Measurements from ENCODE around the gene ZNF526.
A peak's percentile ranks its signal among the peaks of the same experiment; 100 is the strongest.

Gene ZNF526

DNA sequence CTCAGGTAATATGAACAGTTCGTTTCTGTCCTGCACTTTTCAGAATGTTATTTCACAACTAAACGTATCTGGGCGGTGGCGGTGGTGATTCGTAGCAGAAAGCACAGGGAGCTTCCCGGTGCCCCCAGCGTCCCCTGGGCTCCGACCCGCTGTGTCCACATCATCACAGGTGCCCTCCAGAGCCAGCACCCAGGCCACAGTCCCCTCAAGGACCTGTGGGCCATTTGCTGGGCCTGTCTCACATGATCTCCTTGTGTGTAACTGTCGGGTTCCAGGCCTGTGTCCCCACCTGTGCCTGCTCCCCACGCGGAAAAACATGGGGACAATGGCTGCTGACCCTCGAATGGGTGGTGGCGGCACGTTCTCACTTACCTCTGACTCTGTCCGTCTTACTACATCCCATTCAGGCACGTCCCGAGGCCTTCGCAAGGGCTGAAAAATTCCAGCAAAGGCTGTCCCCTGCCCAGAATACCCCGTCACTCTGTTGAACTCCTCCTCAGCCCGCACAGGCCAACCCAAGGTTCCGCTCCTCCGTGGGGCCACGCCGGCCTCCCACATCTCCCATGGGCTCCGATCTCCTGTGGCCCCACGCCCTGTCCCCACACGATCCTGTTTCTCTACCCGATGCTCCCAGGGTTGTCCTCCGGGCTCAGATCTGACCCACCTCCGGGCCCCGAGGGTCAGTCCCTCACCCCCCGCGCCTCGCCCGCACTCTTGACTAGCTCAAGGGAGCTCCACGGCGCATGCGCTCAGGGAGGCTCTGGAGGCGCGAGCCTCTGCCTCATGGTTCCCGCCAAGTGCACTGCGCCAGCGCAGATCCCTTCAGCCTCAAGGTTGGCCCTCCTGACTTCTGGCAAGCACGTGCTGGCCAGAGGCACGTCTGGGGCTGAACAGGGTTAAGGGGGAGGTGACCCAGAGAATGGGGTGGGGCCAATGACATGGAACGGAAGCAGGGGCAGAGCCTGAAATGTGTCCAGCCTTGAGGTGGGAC, 23.8 kb upstream of the ZNF526 start:
- peaks cover 36 to 38% of the 10 kb centered on the region in 2 donors for H3K36me3 ChIP-seq (replicated peaks in 1 of 2; ENCODE audit: control insufficient read depth in 2 of 2, insufficient read depth in 2 of 2, low read length in 2 of 2)
- peak overlapping the region; percentile 8 for H3K14ac ChIP-seq (ENCODE audit: low read length)
- H3K4me2 ChIP-seq (ENCODE audit: insufficient read depth, low read length, poor library complexity, severe bottlenecking), result no peak overlapping the region
- no peak overlapping the region for H3K18ac ChIP-seq (ENCODE audit: low read length)
- H4K8ac ChIP-seq (ENCODE audit: low read depth, low read length), result no peak overlapping the region
- peak overlapping the region; percentile 43 for H2AK5ac ChIP-seq (ENCODE audit: low read depth, low read length)
- no peak overlapping the region for H2BK15ac ChIP-seq (ENCODE audit: low read length)
- H3K23ac ChIP-seq (ENCODE audit: low read depth, low read length, poor library complexity), result peak overlapping the region; percentile 85
- no peak overlapping the region for H2BK120ac ChIP-seq (ENCODE audit: low read depth, low read length)
- no peak overlapping the region for H2AFZ ChIP-seq (ENCODE audit: low read length)
- peaks cover 9% of the 10 kb centered on the region for H3K79me1 ChIP-seq (ENCODE audit: low read depth, low read length)
- H2BK12ac ChIP-seq (ENCODE audit: low read length), result no peak overlapping the region
- no peak overlapping the region for H3K27ac ChIP-seq (replicated peaks; ENCODE audit: low read length)
- no peak overlapping the region for H4K91ac ChIP-seq (ENCODE audit: low read depth, low read length, poor library complexity)
- peaks cover 0 to 13% (median 0%) of the 10 kb centered on the region in 3 experiments for H3K27me3 ChIP-seq (ENCODE audit: control insufficient read depth in 3 of 3, insufficient read depth in 3 of 3, low read depth in 1 of 3, low read length in 3 of 3)
- no peak overlapping the region for H3K9ac ChIP-seq (ENCODE audit: low read depth, low read length, poor library complexity)
- H3K4ac ChIP-seq (ENCODE audit: low read length), result no peak overlapping the region
- H2BK5ac ChIP-seq (ENCODE audit: low read length), result no peak overlapping the region
- no peaks in the 10 kb centered on the region for H3K4me1 ChIP-seq (ENCODE audit: control insufficient read depth in 2 of 2, insufficient read depth in 1 of 2, low read depth in 1 of 2, low read length in 2 of 2)
- no CpG with 5 or more reads among the region's 47 CpGs for WGBS, 2 donors (ENCODE audit: extremely low coverage in 2 of 2, insufficient read length in 2 of 2, insufficient replicate concordance in 1 of 2)
- H3K4me3 ChIP-seq (ENCODE audit: low read length in 2 of 2), result no peak overlapping the region
- no peak for DNase-seq (ENCODE audit: low spot score)
- peaks cover 2 to 5% of the 10 kb centered on the region in 2 donors for H3K9me3 ChIP-seq (replicated peaks in 1 of 2; ENCODE audit: control insufficient read depth in 2 of 2, insufficient read depth in 1 of 2, low read depth in 1 of 2, low read length in 2 of 2)

DNA sequence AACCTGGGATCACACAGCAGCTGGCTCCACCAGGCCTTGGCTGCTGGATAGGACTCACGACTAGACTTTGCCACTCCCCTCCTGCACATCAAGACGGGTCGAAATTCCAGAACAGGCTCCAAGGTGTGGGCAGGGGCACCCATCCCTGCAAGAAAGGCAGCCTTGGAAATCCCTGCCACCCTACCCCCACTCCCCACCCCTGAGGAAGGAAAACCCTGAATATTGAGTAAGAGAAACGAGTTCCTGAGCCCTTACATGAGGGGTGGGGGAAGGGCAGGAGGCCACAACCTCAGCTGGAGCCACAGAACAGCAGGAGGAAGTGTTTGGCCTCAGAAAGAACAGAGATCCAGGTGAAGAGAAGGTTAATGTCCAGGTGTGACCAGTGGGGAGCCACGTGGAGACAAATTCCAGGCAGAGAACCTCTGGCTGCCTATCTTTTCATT, 22.7 kb upstream of the ZNF526 start:
- Histone ChIP-seq H3K4ac (ENCODE audit: low read length) (no peak overlapping the region), H3K4me1 (ENCODE audit: control insufficient read depth in 2 of 2, insufficient read depth in 1 of 2, low read depth in 1 of 2, low read length in 2 of 2) (no peaks in the 10 kb centered on the region), H3K14ac (ENCODE audit: low read length) (no peak overlapping the region), H3K9me3 (replicated peaks in 1 of 2; ENCODE audit: control insufficient read depth in 2 of 2, insufficient read depth in 1 of 2, low read depth in 1 of 2, low read length in 2 of 2) (peaks cover 2 to 5% of the 10 kb centered on the region in 2 donors), H2AFZ (ENCODE audit: low read length) (no peak overlapping the region), H3K27me3 (ENCODE audit: control insufficient read depth in 3 of 3, insufficient read depth in 3 of 3, low read depth in 1 of 3, low read length in 3 of 3) (peaks cover 0 to 3% (median 0%) of the 10 kb centered on the region in 3 experiments), H3K9ac (ENCODE audit: low read depth, low read length, poor library complexity) (no peak overlapping the region), H4K8ac (ENCODE audit: low read depth, low read length) (no peak overlapping the region), H3K18ac (ENCODE audit: low read length) (no peak overlapping the region), H3K4me2 (ENCODE audit: insufficient read depth, low read length, poor library complexity, severe bottlenecking) (no peak overlapping the region), H4K91ac (ENCODE audit: low read depth, low read length, poor library complexity) (no peak overlapping the region), H2BK120ac (ENCODE audit: low read depth, low read length) (no peak overlapping the region), H2BK15ac (ENCODE audit: low read length) (no peak overlapping the region), H2BK5ac (ENCODE audit: low read length) (no peak overlapping the region), H3K79me1 (ENCODE audit: low read depth, low read length) (peaks cover 9% of the 10 kb centered on the region), H3K4me3 (ENCODE audit: low read length in 2 of 2) (no peak overlapping the region), H2BK12ac (ENCODE audit: low read length) (no peak overlapping the region), H3K23ac (ENCODE audit: low read depth, low read length, poor library complexity) (no peak overlapping the region), H3K36me3 (replicated peaks in 1 of 2; ENCODE audit: control insufficient read depth in 2 of 2, insufficient read depth in 2 of 2, low read length in 2 of 2) (peaks cover 45 to 47% of the 10 kb centered on the region in 2 donors), H3K27ac (replicated peaks; ENCODE audit: low read length) (no peak overlapping the region), H2AK5ac (ENCODE audit: low read depth, low read length) (no peak overlapping the region)
- no CpG with 5 or more reads among the region's 5 CpGs for WGBS, 2 donors (ENCODE audit: extremely low coverage in 2 of 2, insufficient read length in 2 of 2, insufficient replicate concordance in 1 of 2)
- DNase-seq (ENCODE audit: low spot score), result no peak

DNA sequence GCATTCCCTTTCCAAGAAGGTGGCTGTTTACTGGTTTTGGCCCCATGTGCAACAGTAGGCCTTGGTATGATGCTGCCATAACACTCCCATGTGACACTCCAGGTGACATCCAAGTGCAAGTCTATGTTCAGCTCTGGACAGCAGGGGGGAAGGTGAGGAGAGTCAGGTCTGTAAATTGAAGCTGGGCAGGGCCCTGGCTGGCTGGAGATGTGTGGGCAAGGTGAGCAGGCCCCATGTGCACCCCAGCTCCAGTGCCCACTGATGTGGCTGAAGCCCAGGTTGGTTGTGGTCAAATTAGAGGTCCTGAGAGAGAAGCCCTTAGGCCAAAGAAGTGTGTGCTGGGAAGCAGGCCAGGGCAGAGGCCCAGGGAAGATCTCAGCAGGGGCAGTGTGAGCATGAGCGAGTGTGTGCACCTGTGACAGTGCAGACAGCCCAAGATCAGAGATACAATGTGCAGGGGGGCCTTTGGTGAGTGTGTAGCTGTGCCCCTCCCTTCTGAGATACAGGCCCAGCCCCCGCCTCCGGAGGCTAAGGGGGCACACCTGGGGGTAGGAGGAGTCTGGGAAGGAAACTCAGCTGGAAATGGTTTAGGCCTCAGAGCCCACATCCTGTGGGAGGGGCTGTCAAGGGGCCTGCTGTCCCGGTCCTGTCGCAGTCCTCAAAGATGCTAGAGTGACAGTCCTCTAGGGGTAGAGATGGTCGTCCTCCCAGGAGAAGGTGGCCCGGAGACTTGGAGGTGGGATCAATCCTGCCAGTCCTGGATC, 21.3 kb upstream of the ZNF526 start:
- peaks cover 57 to 60% of the 10 kb centered on the region in 2 donors for H3K36me3 ChIP-seq (replicated peaks in 1 of 2; ENCODE audit: control insufficient read depth in 2 of 2, insufficient read depth in 2 of 2, low read length in 2 of 2)
- no peak overlapping the region for H2BK15ac ChIP-seq (ENCODE audit: low read length)
- H2BK120ac ChIP-seq (ENCODE audit: low read depth, low read length), result no peak overlapping the region
- DNase-seq (ENCODE audit: low spot score), result no peak
- no peaks in the 10 kb centered on the region for H3K4me1 ChIP-seq (ENCODE audit: control insufficient read depth in 2 of 2, insufficient read depth in 1 of 2, low read depth in 1 of 2, low read length in 2 of 2)
- H4K91ac ChIP-seq (ENCODE audit: low read depth, low read length, poor library complexity), result no peak overlapping the region
- peak overlapping the region; percentile 31 for H3K23ac ChIP-seq (ENCODE audit: low read depth, low read length, poor library complexity)
- no peak overlapping the region for H2BK5ac ChIP-seq (ENCODE audit: low read length)
- H3K9me3 ChIP-seq (replicated peaks in 1 of 2; ENCODE audit: control insufficient read depth in 2 of 2, insufficient read depth in 1 of 2, low read depth in 1 of 2, low read length in 2 of 2), result no peaks in the 10 kb centered on the region
- H2BK12ac ChIP-seq (ENCODE audit: low read length), result no peak overlapping the region
- no peak overlapping the region for H2AFZ ChIP-seq (ENCODE audit: low read length)
- no peaks in the 10 kb centered on the region for H3K27me3 ChIP-seq (ENCODE audit: control insufficient read depth in 3 of 3, insufficient read depth in 3 of 3, low read depth in 1 of 3, low read length in 3 of 3)
- no peak overlapping the region for H3K4ac ChIP-seq (ENCODE audit: low read length)
- no peak overlapping the region for H3K14ac ChIP-seq (ENCODE audit: low read length)
- no peak overlapping the region for H4K8ac ChIP-seq (ENCODE audit: low read depth, low read length)
- H3K4me3 ChIP-seq (ENCODE audit: low read length in 2 of 2), result no peak overlapping the region
- no peak overlapping the region for H3K18ac ChIP-seq (ENCODE audit: low read length)
- no peak overlapping the region for H3K9ac ChIP-seq (ENCODE audit: low read depth, low read length, poor library complexity)
- no peak overlapping the region for H3K4me2 ChIP-seq (ENCODE audit: insufficient read depth, low read length, poor library complexity, severe bottlenecking)
- H3K27ac ChIP-seq (replicated peaks; ENCODE audit: low read length), result no peak overlapping the region
- no peak overlapping the region for H2AK5ac ChIP-seq (ENCODE audit: low read depth, low read length)
- WGBS, 2 donors (ENCODE audit: extremely low coverage in 2 of 2, insufficient read length in 2 of 2, insufficient replicate concordance in 1 of 2), result no CpG with 5 or more reads among the region's 7 CpGs
- H3K79me1 ChIP-seq (ENCODE audit: low read depth, low read length), result peaks cover 9% of the 10 kb centered on the region
